ENCODE data around the gene CFAP97D1. TPM values are rescaled to one million over a fixed set of nuclear protein-coding genes. Genes with fewer than 3 reads are reported as not detected.
"Not testable (repeated sequence)": the region's sequence is repeated elsewhere in the genome, so short reads cannot be mapped to it uniquely, and the experiment has no call there.

CFAP97D1 gene
- total and polyA plus RNA-seq, 5 experiments from 2014 or later: not detected

DNA sequence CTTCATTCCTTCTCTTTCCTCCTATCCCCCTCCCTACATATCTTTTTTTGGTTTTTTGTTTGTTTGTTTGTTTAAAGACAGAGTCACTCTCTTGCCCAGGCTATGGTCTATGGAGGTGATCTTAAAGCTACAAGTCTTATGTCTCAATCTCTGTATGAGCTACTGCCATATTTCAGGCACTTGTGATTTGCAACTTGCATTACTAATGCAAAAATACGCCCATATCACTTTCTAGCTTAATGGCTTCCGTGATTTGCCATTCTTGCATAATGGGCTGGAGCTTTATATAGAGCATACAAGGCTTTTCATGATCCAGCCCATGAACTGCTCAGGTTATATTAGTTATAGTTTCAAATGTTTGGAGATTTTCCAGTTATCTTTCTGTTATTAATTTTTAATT is 7.5 kb downstream of the CFAP97D1 start:
- H3K4me3 Mint-ChIP-seq: no peak overlapping the region
- H3K27ac Mint-ChIP-seq: no peak overlapping the region
- peaks cover 3 to 36% (median 21%) of the 10 kb centered on the region in 5 donors for H3K27me3 Mint-ChIP-seq
- H3K36me3 Mint-ChIP-seq: no peaks in the 10 kb centered on the region
- H3K4me1 Mint-ChIP-seq: no peaks in the 10 kb centered on the region
- POLR2A ChIA-PET: no interaction called here
- ATAC-seq (no peak), DNase-seq (no peak)
- no peaks in the 10 kb centered on the region for H3K9me3 Mint-ChIP-seq

- peaks cover 5 to 28% (median 13%) of the 10 kb centered on the region in 5 donors for H3K27me3 Mint-ChIP-seq
- DNase-seq (no peak), ATAC-seq (no peak)
- no peaks in the 10 kb centered on the region for H3K36me3 Mint-ChIP-seq
- H3K9me3 Mint-ChIP-seq: no peaks in the 10 kb centered on the region
- H3K4me1 Mint-ChIP-seq: no peaks in the 10 kb centered on the region
- no peak overlapping the region for H3K4me3 Mint-ChIP-seq
- no peak overlapping the region for H3K27ac Mint-ChIP-seq
- POLR2A ChIA-PET: interaction anchor here (0.7 kb wide), 1 partner anchor 790 kb away, joined by 3 read pairs; no protein-coding TSS in a partner anchor
These were observed 8.3 kb downstream of the CFAP97D1 start for GRCh38 chr17:43788540-43788939.

- ATAC-seq: no peak
- Mint-ChIP-seq H3K4me1 (no peaks in the 10 kb centered on the region), H3K27ac (no peak overlapping the region), H3K9me3 (no peaks in the 10 kb centered on the region), H3K4me3 (no peak overlapping the region), H3K27me3 (peaks cover 5 to 27% (median 10%) of the 10 kb centered on the region in 5 donors), H3K36me3 (no peaks in the 10 kb centered on the region)
- no peak for DNase-seq
- POLR2A ChIA-PET: interaction anchor here (0.7 kb wide), 1 partner anchor 791 kb away, joined by 3 read pairs; no protein-coding TSS in a partner anchor
These were observed 9.2 kb downstream of the CFAP97D1 start for GRCh38 chr17:43789482-43789881.

DNA sequence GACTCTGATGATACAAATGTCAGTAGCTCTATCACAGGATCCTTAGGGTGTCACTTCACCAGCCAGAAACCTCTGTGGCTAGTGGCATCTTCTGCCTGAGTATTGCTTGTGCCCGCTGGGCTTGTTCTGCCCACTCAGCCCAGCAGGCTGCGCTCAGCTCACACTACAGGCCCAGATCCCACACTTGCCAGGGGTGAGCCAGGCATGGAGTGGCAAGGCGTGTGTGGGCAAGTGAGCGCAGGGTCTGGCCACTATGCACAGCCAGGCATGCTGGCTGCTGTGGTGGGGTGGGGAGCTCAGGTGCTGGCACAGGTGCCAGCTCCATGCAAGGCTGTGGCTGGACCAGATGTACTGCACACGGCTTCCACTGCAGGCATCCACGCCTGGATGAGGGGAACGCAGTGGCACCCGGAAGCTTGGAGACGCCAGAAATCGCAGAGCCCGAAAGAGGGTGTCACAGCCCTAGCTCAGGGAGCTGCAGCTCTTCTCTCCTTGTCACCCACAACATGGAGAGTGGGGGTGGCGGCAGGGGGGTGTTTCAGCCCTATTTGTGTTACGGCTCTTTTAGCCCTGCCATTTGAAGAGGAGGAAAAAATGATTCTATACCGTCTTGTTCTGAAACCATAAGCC is 10.2 kb downstream of the CFAP97D1 start:
- Mint-ChIP-seq H3K4me3 (no peak overlapping the region), H3K36me3 (no peaks in the 10 kb centered on the region), H3K27ac (no peak overlapping the region), H3K4me1 (no peaks in the 10 kb centered on the region), H3K9me3 (no peaks in the 10 kb centered on the region), H3K27me3 (peaks cover 7 to 30% (median 7%) of the 10 kb centered on the region in 5 donors)
- POLR2A ChIA-PET: no interaction called here
- ATAC-seq (no peak), DNase-seq (no peak)

- H3K9me3 Mint-ChIP-seq: no peaks in the 10 kb centered on the region
- peak overlapping the region in 1 of 10 donors; percentile 2 for H3K27ac Mint-ChIP-seq
- POLR2A ChIA-PET: no interaction called here
- H3K4me3 Mint-ChIP-seq: no peak overlapping the region
- H3K36me3 Mint-ChIP-seq: no peaks in the 10 kb centered on the region
- DNase-seq: no peak
- peaks cover 7 to 40% (median 15%) of the 10 kb centered on the region in 5 donors for H3K27me3 Mint-ChIP-seq
- H3K4me1 Mint-ChIP-seq: no peaks in the 10 kb centered on the region
- no peak for ATAC-seq
These were observed 11.4 kb downstream of the CFAP97D1 start for GRCh38 chr17:43791589-43791988.

GRCh38 chr17:43792668-43793067 is 12.4 kb downstream of the CFAP97D1 start:
- H3K4me3 Mint-ChIP-seq, DNase-seq, H3K4me1 Mint-ChIP-seq, POLR2A ChIA-PET, H3K9me3 Mint-ChIP-seq, H3K27ac Mint-ChIP-seq, ATAC-seq, H3K36me3 Mint-ChIP-seq: not testable (repeated sequence)
- peaks cover 7 to 51% (median 21%) of the 10 kb centered on the region in 5 donors for H3K27me3 Mint-ChIP-seq

DNA sequence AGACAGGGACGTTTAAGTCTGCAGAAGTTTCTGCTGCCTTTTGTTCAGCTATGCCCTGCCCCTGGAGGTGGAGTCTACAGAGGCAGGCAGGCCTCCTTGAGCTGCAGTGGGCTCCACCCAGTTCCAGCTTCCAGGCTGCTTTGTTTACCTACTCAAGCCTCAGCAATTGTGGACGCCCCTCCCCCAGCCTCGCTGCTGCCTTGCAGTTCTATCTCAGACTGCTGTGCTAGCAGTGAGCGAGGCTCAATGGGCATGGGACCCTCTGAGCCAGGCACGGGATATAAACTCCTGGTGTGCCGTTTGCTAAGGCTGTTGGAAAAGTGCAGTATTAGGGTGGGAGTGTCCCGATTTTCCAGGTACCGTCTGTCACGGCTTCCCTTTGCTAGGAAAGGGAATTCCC is 17.8 kb downstream of the CFAP97D1 start:
- DNase-seq, POLR2A ChIA-PET, ATAC-seq, H3K27ac Mint-ChIP-seq, H3K4me1 Mint-ChIP-seq, H3K36me3 Mint-ChIP-seq, H3K9me3 Mint-ChIP-seq, H3K4me3 Mint-ChIP-seq: not testable (repeated sequence)
- H3K27me3 Mint-ChIP-seq: peaks cover 12 to 61% (median 35%) of the 10 kb centered on the region in 5 donors

DNA sequence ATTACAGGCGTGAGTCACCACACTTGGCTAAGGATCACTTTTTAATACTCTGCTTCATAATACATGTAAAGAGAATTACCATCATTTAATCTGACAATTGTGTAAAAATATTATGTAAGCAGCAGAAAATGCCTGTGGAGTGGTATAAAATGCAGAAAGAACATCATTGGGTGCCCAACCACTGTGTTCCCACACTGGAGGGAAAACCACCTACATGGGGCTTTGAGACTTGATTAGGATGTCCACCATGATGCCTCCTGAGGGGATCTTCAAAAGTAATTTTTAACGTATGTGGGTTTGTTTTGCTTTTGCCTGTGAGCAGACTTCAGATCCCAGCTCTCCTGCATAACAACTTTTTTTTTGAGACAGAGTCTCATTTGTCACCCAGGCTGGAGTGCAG is 18.8 kb downstream of the CFAP97D1 start:
- ATAC-seq (no peak), DNase-seq (no peak)
- Mint-ChIP-seq H3K36me3 (no peaks in the 10 kb centered on the region), H3K4me3 (no peak overlapping the region), H3K9me3 (no peaks in the 10 kb centered on the region), H3K27me3 (peaks cover 13 to 67% (median 36%) of the 10 kb centered on the region in 5 donors), H3K4me1 (no peaks in the 10 kb centered on the region), H3K27ac (no peak overlapping the region)
- POLR2A ChIA-PET: no interaction called here

GRCh38 chr17:43800736-43801135 is 20.5 kb downstream of the CFAP97D1 start:
- no peaks in the 10 kb centered on the region for H3K36me3 Mint-ChIP-seq
- ATAC-seq (no peak), DNase-seq (no peak)
- H3K9me3 Mint-ChIP-seq: peaks cover 0 to 1% (median 0%) of the 10 kb centered on the region in 9 donors
- H3K27me3 Mint-ChIP-seq: peaks cover 11 to 52% (median 37%) of the 10 kb centered on the region in 5 donors
- H3K4me1 Mint-ChIP-seq: no peaks in the 10 kb centered on the region
- no peak overlapping the region for H3K4me3 Mint-ChIP-seq
- POLR2A ChIA-PET: no interaction called here
- H3K27ac Mint-ChIP-seq: no peak overlapping the region

GRCh38 chr17:43801844-43802243 is 21.6 kb downstream of the CFAP97D1 start:
- Mint-ChIP-seq H3K36me3 (no peaks in the 10 kb centered on the region), H3K4me3 (no peak overlapping the region), H3K27me3 (peaks cover 12 to 41% (median 28%) of the 10 kb centered on the region in 5 donors), H3K4me1 (no peaks in the 10 kb centered on the region), H3K9me3 (peaks cover 0 to 1% (median 0%) of the 10 kb centered on the region in 9 donors), H3K27ac (no peak overlapping the region)
- DNase-seq: no peak
- ATAC-seq: no peak
- POLR2A ChIA-PET: no interaction called here

- POLR2A ChIA-PET: no interaction called here
- H3K27ac Mint-ChIP-seq: peak overlapping the region in 1 of 10 donors; percentile 5
- peaks cover 12 to 32% (median 29%) of the 10 kb centered on the region in 5 donors for H3K27me3 Mint-ChIP-seq
- DNase-seq: no peak
- ATAC-seq: no peak
- no peaks in the 10 kb centered on the region for H3K36me3 Mint-ChIP-seq
- H3K9me3 Mint-ChIP-seq: peaks cover 0 to 1% (median 0%) of the 10 kb centered on the region in 9 donors
- H3K4me3 Mint-ChIP-seq: no peak overlapping the region
- H3K4me1 Mint-ChIP-seq: no peaks in the 10 kb centered on the region
These were observed 23.5 kb downstream of the CFAP97D1 start for GRCh38 chr17:43803758-43804157.

DNA sequence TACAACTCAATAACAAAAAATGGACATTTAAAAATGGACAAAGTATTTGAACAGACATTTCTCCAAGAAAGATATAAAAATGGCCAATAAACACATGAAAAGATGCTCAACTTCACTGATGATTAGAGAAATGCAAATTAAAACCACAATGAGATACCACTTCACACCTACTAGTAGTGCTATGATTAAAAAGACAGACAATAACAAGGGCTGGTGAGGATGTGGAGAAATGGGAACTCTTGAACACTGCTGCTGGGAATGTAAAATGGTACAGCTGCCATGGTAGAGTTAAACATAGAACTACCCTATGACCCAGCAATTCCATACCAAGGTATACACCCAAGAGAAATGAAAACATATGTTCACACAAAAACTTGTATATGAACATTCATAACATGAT is 24.9 kb downstream of the CFAP97D1 start:
- peaks cover 9 to 32% (median 22%) of the 10 kb centered on the region in 5 donors for H3K27me3 Mint-ChIP-seq
- no peak overlapping the region for H3K4me3 Mint-ChIP-seq
- H3K36me3 Mint-ChIP-seq: no peaks in the 10 kb centered on the region
- H3K27ac Mint-ChIP-seq: no peak overlapping the region
- no peak for ATAC-seq
- POLR2A ChIA-PET: no interaction called here
- H3K4me1 Mint-ChIP-seq: no peaks in the 10 kb centered on the region
- DNase-seq: no peak
- peaks cover 0 to 1% (median 0%) of the 10 kb centered on the region in 9 donors for H3K9me3 Mint-ChIP-seq

DNA sequence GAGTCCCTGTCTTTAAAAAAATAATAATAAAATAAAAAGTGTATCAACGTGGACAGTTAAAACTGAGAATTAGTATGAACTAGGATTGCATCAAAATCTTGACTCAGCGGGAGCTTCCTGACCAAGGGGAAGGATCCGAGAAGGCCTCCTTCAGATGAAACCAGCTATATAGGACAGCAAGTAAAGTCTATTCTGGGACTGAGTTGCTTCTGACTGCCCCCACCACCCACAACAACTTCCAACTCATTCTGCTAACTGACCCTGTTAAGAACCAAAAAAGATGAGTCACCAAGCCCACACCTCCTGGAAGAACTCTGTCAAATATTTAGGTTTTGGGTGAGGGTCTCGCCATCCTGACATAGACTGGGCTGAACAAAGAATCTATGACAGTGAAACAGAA is 27.8 kb downstream of the CFAP97D1 start:
- H3K36me3 Mint-ChIP-seq: no peaks in the 10 kb centered on the region
- H3K4me3 Mint-ChIP-seq: no peak overlapping the region
- H3K27ac Mint-ChIP-seq: no peak overlapping the region
- POLR2A ChIA-PET: no interaction called here
- no peaks in the 10 kb centered on the region for H3K4me1 Mint-ChIP-seq
- peaks cover 5 to 19% (median 12%) of the 10 kb centered on the region in 5 donors for H3K27me3 Mint-ChIP-seq
- ATAC-seq (no peak), DNase-seq (no peak)
- H3K9me3 Mint-ChIP-seq: peaks cover 0 to 1% (median 0%) of the 10 kb centered on the region in 9 donors

DNA sequence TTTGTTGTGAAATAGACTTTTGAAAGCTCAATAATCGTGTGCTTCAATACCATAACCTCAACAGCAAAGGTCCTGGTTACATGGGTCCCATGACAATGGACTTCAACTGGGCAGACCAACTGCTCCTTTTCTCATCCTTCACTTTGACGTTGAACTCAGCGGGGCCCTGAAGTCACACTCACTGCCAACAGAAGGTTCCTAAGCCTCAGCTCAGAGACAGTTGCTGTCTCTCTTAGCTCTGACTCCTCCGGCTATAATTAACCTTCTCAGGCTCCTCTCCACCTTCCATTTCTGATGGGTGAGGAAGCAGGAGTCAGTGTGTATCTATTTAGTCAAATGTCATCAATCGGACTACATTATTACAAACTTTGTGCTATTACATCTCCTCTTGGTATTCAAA is 28.9 kb downstream of the CFAP97D1 start:
- no peaks in the 10 kb centered on the region for H3K36me3 Mint-ChIP-seq
- POLR2A ChIA-PET: no interaction called here

More for the DNA sequence above, 28.9 kb downstream of the CFAP97D1 start:
- H3K4me1 Mint-ChIP-seq: no peaks in the 10 kb centered on the region
- peaks cover 0 to 17% (median 14%) of the 10 kb centered on the region in 5 donors for H3K27me3 Mint-ChIP-seq
- DNase-seq (no peak), ATAC-seq (no peak)
- peaks cover 0 to 1% (median 0%) of the 10 kb centered on the region in 9 donors for H3K9me3 Mint-ChIP-seq
- no peak overlapping the region for H3K27ac Mint-ChIP-seq
- no peak overlapping the region for H3K4me3 Mint-ChIP-seq
